ENCODE data around the gene TTC1.

DNA sequence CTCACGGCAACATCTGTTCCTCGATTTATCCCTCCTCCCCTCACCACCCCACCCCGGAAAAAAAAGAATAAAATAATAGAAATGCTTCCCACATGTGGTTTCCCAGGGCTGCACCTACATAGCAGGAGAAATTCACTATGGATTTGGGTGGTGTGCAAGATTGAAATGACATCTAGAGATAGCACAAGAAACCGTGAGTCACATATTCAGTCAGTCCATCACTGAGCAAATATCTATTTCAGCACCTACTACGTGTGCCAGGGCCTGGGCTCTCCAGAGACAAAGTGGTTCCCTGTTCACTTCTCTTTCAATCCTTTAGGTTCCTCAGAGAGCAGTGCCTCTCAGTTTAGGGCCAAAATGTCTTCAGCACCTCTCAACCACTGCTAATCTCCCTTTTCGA lies 45.0 kb upstream of the TTC1 start:
- TF ChIP-seq, protein P1, sequence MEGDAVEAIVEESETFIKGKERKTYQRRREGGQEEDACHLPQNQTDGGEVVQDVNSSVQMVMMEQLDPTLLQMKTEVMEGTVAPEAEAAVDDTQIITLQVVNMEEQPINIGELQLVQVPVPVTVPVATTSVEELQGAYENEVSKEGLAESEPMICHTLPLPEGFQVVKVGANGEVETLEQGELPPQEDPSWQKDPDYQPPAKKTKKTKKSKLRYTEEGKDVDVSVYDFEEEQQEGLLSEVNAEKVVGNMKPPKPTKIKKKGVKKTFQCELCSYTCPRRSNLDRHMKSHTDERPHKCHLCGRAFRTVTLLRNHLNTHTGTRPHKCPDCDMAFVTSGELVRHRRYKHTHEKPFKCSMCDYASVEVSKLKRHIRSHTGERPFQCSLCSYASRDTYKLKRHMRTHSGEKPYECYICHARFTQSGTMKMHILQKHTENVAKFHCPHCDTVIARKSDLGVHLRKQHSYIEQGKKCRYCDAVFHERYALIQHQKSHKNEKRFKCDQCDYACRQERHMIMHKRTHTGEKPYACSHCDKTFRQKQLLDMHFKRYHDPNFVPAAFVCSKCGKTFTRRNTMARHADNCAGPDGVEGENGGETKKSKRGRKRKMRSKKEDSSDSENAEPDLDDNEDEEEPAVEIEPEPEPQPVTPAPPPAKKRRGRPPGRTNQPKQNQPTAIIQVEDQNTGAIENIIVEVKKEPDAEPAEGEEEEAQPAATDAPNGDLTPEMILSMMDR (IDR thresholded peaks at IDR 0.05), result no peak
- TF ChIP-seq POLR2A (IDR thresholded peaks at IDR 0.05), result no peak
